ENCODE results near the gene SYPL1.

SYPL1 gene

DNA sequence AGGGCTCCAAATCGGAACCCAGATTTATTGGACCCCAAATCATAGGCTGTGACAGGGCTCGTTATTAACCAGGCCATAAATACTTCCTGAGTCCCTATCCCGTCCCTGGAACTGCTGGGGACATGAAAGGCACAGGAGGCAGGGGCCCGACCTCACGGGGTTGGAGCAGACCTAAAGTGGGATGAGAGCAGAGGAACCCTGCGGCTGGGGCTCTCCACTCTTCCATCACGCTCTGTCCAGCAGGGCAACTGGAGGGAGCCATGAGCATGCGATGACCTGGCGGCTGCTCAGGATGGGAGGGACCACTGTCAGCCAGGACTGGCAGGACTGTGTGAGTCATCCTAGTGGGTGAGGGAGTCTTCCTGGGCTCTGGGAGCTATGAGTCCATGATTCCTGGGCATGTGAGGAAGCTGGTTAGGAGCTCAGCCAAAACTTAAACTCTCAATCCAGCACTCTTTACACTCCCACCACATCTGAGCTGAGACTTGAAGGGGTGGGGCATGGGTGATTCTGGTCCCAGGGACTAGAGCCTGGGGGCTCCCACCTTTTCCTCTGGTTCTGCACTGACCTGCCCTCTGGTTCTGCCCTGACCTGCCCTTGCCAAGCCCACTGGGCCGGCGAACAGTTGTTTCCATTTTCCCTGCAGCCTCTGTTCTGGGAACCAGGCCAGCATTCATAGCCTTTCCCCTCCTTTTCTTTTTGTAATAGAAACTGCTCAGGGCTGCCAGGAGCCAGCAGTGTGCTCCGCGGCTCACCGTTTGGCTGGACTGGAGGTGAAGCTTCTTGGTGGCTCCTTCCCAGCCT, 47.1 kb downstream of the SYPL1 start:
- no peak for DNase-seq

DNA sequence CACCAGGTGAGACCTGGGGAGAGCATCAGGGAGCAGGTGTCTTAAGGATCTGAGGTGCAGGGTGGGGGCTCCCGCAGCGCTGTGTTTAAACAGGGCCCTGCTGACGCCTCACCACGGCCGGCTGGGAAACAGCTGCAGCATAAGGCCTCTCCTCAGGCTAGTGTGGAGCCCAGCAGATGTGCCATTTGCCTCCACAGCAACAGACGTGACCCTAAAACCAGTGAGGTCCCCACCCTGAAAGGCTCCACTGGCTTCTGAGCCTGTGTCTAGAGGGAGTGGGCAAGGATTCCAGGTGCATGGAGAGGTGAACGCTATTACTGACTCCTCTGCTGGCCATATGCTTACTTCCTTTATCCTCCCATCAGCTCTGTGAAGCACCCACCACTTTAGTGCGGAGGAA, 47.8 kb downstream of the SYPL1 start:
- no peak for DNase-seq

- DNase-seq, result no peak
Measured at GRCh38 chr7:106063692-106064091, 48.4 kb downstream of the SYPL1 start.

DNA sequence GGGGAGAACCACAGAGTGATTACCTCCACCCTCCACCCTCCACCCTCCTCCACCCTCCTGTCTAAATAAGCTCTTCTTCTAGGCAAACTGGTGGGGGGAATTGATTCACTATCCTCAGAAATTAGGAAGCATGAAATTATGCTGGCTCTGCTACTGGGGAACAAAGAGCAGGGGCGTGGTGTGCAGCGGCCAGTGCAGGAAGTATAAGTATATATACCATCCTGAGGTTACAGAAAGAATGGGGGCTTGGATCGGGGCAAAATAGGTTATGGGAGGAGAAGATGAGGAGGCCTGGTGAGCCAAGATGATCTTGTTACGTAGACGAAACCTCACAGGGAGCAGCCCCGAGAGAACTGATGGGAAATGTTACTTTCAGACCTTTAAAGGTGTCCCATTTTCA, 49.1 kb downstream of the SYPL1 start:
- no peak for DNase-seq

DNA sequence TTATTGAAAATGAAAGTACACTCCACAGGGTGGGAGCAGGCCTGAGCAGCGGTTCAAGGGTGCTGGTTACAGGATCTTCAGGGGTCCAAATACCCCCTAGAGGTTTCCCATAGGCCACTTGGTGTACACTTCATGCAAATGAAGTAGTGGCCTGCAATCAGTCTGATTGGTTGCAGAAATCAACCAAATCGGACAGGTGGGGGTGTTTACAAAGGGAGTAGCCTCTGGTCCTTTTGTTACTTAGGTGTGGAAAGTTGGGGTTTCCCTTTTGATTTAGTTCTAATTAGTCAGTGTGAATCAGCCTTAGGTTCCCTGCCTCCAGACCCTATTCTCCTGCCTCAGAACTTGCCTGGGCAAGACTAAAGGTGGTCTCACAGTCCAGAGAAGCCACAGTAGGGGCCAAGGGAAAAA, 49.6 kb downstream of the SYPL1 start:
- DNase-seq, result no peak

DNA sequence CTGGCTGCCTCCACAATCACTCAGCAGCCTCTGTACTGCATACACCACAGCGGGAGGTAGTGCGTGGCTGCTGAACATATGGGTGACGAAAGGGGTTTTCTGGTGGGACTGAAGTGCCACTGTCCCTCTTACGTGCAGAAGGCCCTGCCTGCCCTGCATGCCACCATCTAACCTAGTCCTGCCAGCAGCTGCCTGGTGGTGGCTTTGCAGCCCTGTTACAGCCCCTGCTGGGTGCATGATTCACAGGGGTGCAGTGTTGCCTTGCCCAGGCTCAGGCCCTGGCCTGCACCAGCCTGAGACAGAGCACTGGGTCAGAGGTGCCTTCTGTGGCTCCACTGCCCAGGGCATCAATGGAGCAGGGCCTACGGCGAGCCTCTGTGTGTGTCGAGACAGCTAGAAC, 50.1 kb downstream of the SYPL1 start:
- DNase-seq, result no peak

GRCh38 chr7:106061301-106061979, 50.7 kb downstream of the SYPL1 start:
- DNase-seq, result no peak

- DNase-seq, result no peak
Measured at GRCh38 chr7:106060394-106060920, 51.7 kb downstream of the SYPL1 start.

GRCh38 chr7:106059556-106059955, 52.6 kb downstream of the SYPL1 start:
- no peak for DNase-seq

DNA sequence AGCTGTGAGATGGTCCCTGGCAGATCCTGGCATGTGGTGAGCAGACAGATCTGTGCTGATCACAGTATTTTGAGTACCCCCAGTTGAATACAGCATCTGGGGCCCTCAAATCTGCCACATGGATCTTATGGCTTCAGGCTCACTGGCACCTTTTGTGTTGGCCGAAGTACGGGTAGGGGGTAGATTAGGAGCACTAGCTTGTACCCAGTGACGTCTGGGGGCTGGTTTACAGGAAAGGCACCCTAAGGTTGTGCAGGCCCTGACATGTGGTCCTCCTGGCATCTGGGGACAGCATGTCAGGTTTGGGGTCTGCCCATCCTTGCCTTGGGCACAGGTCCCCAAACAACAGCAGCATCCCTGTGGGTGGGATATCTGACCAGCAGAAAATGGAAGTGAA, 53.2 kb downstream of the SYPL1 start:
- no peak for DNase-seq

DNA sequence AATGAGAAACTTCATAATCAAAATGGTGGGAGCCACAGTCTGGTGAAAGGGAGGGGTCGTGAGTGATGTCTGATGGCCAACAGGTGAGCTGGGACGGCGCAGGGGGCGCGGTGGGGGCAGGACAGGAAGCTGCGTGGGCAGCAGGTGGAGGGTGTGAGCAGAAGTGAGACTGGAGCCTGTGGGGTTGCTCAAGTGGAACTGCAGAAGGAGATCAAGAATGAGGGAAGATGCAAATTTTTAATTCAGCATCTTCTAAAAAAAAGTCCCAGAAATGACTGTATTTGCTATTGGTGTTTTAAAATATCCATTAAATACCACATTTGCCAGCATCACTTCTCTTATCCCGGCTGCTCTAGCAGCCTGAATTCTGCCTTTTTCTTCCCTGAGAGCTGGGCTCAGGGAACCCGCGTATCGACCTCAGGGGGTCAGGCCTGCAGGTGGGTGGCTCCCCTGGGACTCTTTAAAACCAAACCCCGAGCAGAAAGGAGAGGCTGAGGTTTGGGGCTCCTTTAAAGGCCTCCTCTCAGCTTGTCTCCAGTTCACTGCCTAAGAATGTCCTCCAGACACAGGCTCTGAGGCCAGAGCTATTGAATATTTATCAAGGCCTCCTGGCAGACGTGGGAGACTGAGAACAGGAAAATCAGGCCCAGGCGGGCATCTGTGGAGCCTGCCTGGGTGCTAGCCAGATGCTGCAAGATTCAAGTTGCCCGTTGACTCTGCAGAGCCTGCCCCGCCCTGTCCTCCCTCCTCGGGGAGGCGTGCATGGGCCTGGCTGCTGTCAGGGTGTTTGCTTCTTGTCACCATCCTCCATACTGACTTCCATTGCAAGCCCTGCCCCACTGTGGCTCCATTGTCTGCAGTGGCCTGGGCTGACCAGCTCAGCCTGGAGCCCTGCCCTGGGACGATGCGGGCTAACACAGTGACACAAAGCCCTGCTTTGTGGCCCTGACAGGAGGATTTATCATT, 53.9 kb downstream of the SYPL1 start:
- no peak for DNase-seq

GRCh38 chr7:106057204-106057961, 54.7 kb downstream of the SYPL1 start:
- DNase-seq, result no peak

- DNase-seq, result peak; percentile 74
Measured at GRCh38 chr7:106056513-106057203, 55.5 kb downstream of the SYPL1 start.

- DNase-seq, result no peak
Measured at GRCh38 chr7:106054971-106055532, 57.1 kb downstream of the SYPL1 start.

DNA sequence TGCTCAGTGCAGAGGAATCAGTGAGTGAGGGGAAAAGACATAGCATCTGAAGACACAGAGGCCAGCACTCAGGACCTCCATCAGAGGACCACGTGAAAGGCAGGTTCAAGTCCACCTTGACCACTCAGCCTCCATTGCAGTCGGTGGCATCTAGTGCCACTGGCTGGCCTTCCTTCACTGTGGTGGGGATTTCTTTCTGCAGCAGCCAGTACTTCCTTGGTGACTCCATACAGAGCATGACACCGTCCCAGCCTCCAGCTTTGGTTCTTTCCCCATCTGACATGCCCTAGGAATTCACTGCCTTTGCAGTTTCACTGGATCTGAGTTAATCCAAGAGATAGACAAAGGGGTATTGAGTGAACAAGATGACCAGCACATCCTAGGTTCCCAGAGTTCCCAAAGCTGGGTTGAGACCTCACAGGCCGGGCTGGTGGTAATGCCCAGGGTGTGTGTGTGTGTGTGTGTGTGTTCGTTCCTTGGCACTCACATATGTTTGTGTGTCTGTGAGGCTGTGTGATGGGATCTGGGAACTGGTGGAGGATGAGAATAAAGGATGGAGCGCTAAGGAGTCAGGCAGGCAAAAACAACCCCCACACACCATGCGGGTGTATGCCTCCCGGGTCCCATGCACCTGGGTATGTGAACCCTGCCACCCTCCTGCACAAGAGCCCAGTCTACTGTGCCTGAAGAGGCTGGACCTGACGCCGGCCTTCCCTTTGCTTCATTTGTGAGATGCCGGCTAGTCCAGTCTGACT, 57.8 kb downstream of the SYPL1 start:
- DNase-seq, result no peak

- DNase-seq, result no peak
Measured at GRCh38 chr7:106053109-106053508, 59.0 kb downstream of the SYPL1 start.

DNA sequence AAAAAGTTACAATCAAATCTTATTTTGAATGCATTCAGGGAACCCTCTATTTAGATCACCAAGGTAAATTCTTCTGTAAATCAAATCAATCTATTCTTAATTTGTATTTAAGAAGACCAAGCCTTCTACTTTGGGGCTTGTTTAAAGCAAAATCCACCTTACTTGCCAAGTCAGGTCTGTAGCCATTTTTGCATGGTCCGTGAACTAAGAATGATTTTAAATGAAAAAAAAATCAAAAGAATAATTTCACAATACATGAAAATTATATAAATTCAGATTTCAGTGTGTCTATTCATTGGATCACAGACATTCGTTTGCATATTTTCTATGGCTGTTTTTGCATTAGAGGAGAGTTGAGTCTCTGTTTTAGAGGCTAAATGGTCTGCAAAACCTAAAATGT, 59.4 kb downstream of the SYPL1 start:
- DNase-seq, result no peak

DNA sequence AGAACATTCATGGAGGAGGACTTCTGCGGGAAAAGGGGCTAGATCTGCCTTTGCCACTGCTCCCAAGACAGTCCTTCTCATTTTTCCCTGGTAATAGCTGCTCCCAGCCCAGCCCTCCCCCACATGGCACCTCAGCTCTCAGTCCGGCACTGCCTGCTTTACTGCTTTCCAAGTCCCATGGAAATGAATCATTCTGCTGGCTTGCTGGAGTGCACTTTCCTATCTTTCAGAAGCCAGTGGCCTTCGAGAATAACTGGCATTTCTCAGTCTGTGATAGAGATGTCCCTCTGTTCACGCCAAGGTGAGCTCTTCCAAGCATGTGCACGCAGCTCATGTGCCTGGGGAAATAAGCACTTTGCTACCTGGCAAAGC, 61.4 kb downstream of the SYPL1 start:
- no peak for DNase-seq

- no peak for DNase-seq
Measured at GRCh38 chr7:106050002-106050745, 61.9 kb downstream of the SYPL1 start.
